ENCODE data around the gene IL17REL. TPM values are rescaled to one million over a fixed set of nuclear protein-coding genes. Genes with fewer than 3 reads are reported as not detected.

The IL17REL gene
- total RNA-seq, 4 donors from 2014 or later: not detected

- ATAC-seq (ENCODE audit: low FRiP score): no peak
- no peak for DNase-seq (ENCODE audit: low spot score)
- TF ChIP-seq, protein P1, sequence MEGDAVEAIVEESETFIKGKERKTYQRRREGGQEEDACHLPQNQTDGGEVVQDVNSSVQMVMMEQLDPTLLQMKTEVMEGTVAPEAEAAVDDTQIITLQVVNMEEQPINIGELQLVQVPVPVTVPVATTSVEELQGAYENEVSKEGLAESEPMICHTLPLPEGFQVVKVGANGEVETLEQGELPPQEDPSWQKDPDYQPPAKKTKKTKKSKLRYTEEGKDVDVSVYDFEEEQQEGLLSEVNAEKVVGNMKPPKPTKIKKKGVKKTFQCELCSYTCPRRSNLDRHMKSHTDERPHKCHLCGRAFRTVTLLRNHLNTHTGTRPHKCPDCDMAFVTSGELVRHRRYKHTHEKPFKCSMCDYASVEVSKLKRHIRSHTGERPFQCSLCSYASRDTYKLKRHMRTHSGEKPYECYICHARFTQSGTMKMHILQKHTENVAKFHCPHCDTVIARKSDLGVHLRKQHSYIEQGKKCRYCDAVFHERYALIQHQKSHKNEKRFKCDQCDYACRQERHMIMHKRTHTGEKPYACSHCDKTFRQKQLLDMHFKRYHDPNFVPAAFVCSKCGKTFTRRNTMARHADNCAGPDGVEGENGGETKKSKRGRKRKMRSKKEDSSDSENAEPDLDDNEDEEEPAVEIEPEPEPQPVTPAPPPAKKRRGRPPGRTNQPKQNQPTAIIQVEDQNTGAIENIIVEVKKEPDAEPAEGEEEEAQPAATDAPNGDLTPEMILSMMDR (IDR thresholded peaks at IDR 0.05): no peak
These were observed 936 bp downstream of the IL17REL start for GRCh38 chr22:50011447-50012210.

DNA sequence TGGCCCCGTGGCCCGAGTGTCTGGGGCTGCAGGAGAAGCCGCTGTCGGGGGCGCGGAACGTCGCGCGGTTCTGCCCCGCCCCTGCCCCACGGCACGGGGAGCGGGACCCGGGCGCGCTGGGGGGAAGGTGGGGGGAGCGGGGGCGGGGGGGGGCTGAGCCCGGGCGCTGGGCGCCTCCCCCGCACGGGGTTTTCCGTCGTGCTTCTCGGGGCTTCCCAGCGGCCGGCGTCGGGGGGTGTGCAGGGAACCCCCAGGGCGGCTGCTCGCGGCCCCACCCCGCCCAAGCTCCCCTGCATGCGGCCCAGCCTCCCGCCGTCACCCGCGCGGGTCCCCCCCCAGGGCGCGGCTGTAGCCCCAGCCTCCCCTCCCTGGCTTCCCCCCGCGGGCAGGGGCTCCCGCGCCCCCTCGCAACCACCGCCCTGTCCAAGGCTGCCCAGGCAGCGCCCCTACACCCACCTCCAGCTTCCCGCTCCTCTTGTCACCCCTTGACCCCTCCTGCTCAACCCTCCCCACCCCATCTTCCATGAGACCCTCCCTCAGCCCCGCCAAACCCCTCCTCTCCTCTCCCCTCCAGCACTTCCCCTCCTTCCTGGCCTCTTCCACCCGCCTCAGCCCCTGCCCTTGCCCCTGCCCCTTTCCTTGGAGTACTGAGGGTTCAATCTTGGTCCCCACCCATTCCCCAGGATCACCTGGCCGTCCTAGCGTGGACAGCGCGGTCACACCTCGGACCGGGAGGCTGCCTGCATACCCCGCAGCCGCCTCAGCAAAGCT, 1.7 kb downstream of the IL17REL start:
- ATAC-seq (ENCODE audit: low FRiP score) (no peak), DNase-seq (ENCODE audit: low spot score) (no peak)
- TF ChIP-seq, protein P1 (IDR thresholded peaks at IDR 0.05): no peak

- TF ChIP-seq, protein P1 (IDR thresholded peaks at IDR 0.05): no peak
- ATAC-seq (ENCODE audit: low FRiP score) (no peak), DNase-seq (ENCODE audit: low spot score) (no peak)
These were observed 2.5 kb downstream of the IL17REL start for GRCh38 chr22:50009765-50010675.

DNA sequence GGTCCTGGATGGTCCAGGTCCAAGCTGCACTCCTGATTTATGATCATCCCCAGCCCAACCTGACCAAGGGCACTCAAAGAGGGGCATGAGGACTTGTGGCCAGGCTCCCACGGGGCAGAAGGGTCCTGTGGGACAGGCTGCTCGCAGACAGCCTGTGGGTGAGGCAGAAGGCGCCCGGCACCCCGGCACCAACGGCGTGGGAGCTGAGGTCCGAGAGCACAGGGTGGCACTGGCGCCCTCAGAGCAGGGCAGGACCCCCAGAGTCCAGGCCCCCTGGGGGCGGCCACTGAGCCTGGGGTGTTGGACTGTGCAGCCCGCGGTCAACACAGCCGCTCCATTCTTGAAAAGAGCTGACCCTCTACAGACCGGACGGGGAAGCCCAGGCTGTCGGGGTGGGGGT, 3.3 kb downstream of the IL17REL start:
- TF ChIP-seq, protein P1 (IDR thresholded peaks at IDR 0.05): no peak
- DNase-seq (ENCODE audit: low spot score) (no peak), ATAC-seq (ENCODE audit: low FRiP score) (no peak)

DNA sequence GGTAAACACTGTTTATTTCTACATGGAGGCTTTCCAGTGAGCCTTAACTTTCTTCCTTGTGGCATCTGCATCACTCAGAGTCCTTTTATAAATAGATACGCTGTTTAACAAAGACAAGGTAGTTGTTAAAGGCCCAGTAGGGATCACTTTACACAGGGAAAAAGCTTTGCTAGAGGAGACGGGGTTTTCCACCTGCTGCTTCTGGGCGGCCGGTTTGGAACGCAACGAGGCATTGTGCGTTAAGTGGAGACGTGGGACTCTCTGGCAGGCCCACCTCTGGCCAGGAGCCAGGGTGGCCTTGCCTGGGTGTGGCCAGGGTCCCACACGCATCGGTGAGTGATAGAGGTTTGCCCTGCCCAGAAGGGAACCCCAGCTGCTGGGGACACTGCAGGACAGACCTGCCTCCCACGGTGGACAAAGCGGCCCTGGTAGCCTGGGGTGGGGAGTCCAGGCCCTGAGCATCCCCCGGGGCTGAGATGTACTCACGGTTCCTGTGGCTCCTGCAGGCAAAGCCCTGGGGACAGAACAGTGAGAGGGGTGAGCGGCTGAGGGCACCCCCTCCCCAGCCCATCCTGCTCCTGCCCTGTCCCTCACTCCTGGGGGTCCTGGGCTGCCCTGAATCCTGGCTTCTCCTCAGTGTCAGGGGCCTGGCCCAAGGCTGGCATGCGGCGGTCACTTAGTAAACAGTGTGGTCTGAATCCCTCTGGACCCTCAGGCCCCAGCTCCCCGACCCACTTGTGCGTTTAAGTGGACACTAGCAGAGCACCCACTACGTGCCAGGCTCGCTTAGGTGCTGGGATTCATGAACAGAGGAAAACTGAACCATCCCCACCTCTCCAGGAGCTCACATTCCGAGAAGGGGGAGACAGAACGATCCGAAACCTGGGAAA, 4.2 kb downstream of the IL17REL start:
- TF ChIP-seq, protein P1 (IDR thresholded peaks at IDR 0.05): no peak
- ATAC-seq (ENCODE audit: low FRiP score) (no peak), DNase-seq (ENCODE audit: low spot score) (no peak)

DNA sequence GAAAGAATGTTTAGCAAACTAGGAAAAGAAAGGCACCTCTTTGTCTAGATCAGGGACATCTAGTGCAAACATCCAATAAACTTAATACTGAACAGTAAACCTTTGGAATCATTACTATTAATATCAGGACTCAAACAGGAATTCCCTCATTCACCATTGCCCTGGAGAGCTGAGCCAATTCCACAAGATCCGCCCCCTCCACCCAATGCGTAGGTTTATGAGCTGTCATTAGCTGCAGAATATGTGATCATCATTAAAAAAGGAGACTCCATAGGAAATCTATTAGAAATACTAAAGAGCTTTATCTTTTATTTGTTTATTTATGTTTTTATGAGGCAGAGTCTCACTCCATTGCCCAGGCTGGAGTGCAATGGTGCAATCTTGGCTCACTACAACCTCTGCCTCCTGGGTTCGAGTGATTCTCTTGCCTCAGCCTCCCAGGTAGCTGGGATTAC, 5.5 kb downstream of the IL17REL start:
- ATAC-seq (ENCODE audit: low FRiP score) (no peak), DNase-seq (ENCODE audit: low spot score) (no peak)
- TF ChIP-seq, protein P1 (IDR thresholded peaks at IDR 0.05): no peak

Measured in omental fat pad (tissue), 4 donors.